H1 (cell line): Measurements from ENCODE around the gene GOLGB1.

Experiments used
- CEBPB ChIP-seq: IDR thresholded peaks from 2 replicates; pipeline ENCODE4 v1.6.1; 2012; ENCODE audit warnings: low read depth, low read length
- E2F6 ChIP-seq: IDR thresholded peaks from 2 replicates; pipeline ENCODE4 v1.6.1; 2012; ENCODE audit warnings: inconsistent platforms
- EGR1 ChIP-seq: IDR thresholded peaks from 2 replicates; pipeline ENCODE4 v1.6.1; 2011; ENCODE audit warnings: low read depth, low read length, borderline replicate concordance
- EP300 ChIP-seq, 2 experiments: IDR thresholded peaks; 1 replicate in 1 of 2; 2 replicates in 1 of 2; pipeline ENCODE4 v1.6.1; 2011 to 2012; ENCODE audit warnings: low read depth in 2 of 2, low read length in 2 of 2, mild to moderate bottlenecking in 2 of 2, borderline replicate concordance in 1 of 2, inconsistent platforms in 1 of 2, moderate library complexity in 1 of 2
- EZH2 ChIP-seq: fragments of 200-600 bp; sonication (generic); IDR thresholded peaks from 2 replicates; pipeline ENCODE4 v1.7.1; 2012; ENCODE audit warnings: low read depth, mild to moderate bottlenecking, moderate library complexity, low read length, inconsistent platforms; ENCODE audit not compliant: severe bottlenecking
- HDAC6 ChIP-seq: IDR thresholded peaks from one replicate; pipeline ENCODE4 v1.7.1; 2012; ENCODE audit warnings: low read depth, mild to moderate bottlenecking, inconsistent platforms, low read length, moderate library complexity
- POLR2A ChIP-seq, 2 experiments: IDR thresholded peaks; 1 replicate in 1 of 2; 2 replicates in 1 of 2; pipeline ENCODE4 v1.6.1; 2011; ENCODE audit warnings: low read depth in 2 of 2, low read length in 2 of 2, mild to moderate bottlenecking in 2 of 2; ENCODE audit errors: control extremely low read depth in 1 of 2
- RBBP5 ChIP-seq: IDR thresholded peaks from 2 replicates; pipeline ENCODE4 v1.7.1; 2012; ENCODE audit warnings: low read depth, mild to moderate bottlenecking, inconsistent platforms, low read length, moderate library complexity, borderline replicate concordance
- TF ChIP-seq, protein P1 (sequence below), 3 experiments: IDR thresholded peaks; 1 replicate in 2 of 3; 2 replicates in 1 of 3; pipeline versions ENCODE4 v1.5.1 to v1.6.1; 2011; ENCODE audit warnings: low read length in 3 of 3, mild to moderate bottlenecking in 3 of 3, inconsistent platforms in 2 of 3, low read depth in 1 of 3, moderate library complexity in 1 of 3; ENCODE audit not compliant: insufficient read depth in 1 of 3; ENCODE audit errors: control extremely low read depth in 1 of 3

- TF ChIP-seq HDAC6 (no peak), E2F6 (no peak), CEBPB (no peak), EP300 (IDR thresholded peaks at IDR 0.05; ENCODE audit: borderline replicate concordance in 1 of 2, low read depth in 2 of 2, low read length in 2 of 2) (no peak), EGR1 (no peak), EZH2 (no peak), POLR2A (IDR thresholded peaks at IDR 0.05; ENCODE audit: control extremely low read depth in 1 of 2, low read depth in 2 of 2, low read length in 2 of 2) (no peak), RBBP5 (no peak)
- TF ChIP-seq, protein P1, sequence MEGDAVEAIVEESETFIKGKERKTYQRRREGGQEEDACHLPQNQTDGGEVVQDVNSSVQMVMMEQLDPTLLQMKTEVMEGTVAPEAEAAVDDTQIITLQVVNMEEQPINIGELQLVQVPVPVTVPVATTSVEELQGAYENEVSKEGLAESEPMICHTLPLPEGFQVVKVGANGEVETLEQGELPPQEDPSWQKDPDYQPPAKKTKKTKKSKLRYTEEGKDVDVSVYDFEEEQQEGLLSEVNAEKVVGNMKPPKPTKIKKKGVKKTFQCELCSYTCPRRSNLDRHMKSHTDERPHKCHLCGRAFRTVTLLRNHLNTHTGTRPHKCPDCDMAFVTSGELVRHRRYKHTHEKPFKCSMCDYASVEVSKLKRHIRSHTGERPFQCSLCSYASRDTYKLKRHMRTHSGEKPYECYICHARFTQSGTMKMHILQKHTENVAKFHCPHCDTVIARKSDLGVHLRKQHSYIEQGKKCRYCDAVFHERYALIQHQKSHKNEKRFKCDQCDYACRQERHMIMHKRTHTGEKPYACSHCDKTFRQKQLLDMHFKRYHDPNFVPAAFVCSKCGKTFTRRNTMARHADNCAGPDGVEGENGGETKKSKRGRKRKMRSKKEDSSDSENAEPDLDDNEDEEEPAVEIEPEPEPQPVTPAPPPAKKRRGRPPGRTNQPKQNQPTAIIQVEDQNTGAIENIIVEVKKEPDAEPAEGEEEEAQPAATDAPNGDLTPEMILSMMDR (IDR thresholded peaks at IDR 0.05; ENCODE audit: control extremely low read depth in 1 of 3, insufficient read depth in 1 of 3, low read depth in 1 of 3, low read length in 3 of 3): no peak
Observed at GRCh38 chr3:121629601-121630000, 119.9 kb downstream of the GOLGB1 start.
